Ovary (tissue), 10 donors: ENCODE results near the gene SLU7. TPM values are rescaled to one million over a fixed set of nuclear protein-coding genes. Genes with fewer than 3 reads are reported as not detected.
A peak's percentile ranks its signal among the peaks of the same experiment; 100 is the strongest.

Experiments
- DNase-seq, 5 donors: peaks; one replicate each; pipeline ENCODE4 v3.0.0-alpha.2; 2019 to 2020
- H3K27ac ChIP-seq, 2 donors: fragments of 200-600 bp; one replicate each; pipeline versions ENCODE4 v1.5.1 to v1.8.0; 2019 to 2022
- H3K27me3 ChIP-seq: fragments of 200-600 bp; one replicate; pipeline ENCODE4 v1.8.0; 2022
- H3K36me3 ChIP-seq: fragments of 200-600 bp; sonication (generic); one replicate; pipeline ENCODE4 v1.5.1; 2019
- H3K4me1 ChIP-seq: one replicate; pipeline ENCODE4 v1.8.1; 2013; ENCODE audit warnings: mild to moderate bottlenecking, moderate library complexity; ENCODE audit not compliant: insufficient read depth
- H3K4me3 ChIP-seq: fragments of 200-600 bp; sonication (generic); one replicate; pipeline ENCODE4 v1.5.1; 2017
- H3K9me3 ChIP-seq, 2 donors: fragments of 200-600 bp in 1 of 2; sonication (generic) in 1 of 2; one replicate each; pipeline versions ENCODE4 v1.5.1 to v1.8.1; 2013 to 2019; ENCODE audit warnings: mild to moderate bottlenecking in 1 of 2, moderate library complexity in 1 of 2
- CTCF ChIP-seq, 3 donors: fragments of 450-650 bp in 2 of 3; fragments of 200-600 bp in 1 of 3; IDR thresholded peaks; one replicate each; pipeline versions ENCODE4 v1.5.1 to v1.8.0; 2016 to 2022; ENCODE audit warnings: antibody characterized with exemption in 3 of 3, mild to moderate bottlenecking in 1 of 3
- EP300 ChIP-seq: sonication (generic); formaldehyde crosslinking; IDR thresholded peaks from one replicate; pipeline ENCODE4 v1.6.1; 2017; ENCODE audit warnings: antibody characterized with exemption
- POLR2A ChIP-seq: fragments of 450-650 bp; IDR thresholded peaks from one replicate; pipeline ENCODE4 v1.6.1; 2017; ENCODE audit warnings: antibody characterized with exemption, mild to moderate bottlenecking, moderate library complexity
- WGBS, 3 donors: extraction: QIAGEN DNeasy Blood & Tissue Kit in 1 of 3; methylation state at CpG; one replicate each; pipeline versions ENCODE4 v1.1.5 to v1.1.7; 2013 to 2017; 5-methylcytosine and 5-hydroxymethylcytosine counted together
- intact Hi-C, 4 donors: fragments of 100-400 bp; cut with DNase I; formaldehyde crosslinking; loops; one replicate each; pipeline versions ENCODE4 v1.11.0 to v1.15.1; 2022 to 2023
- long read RNA-seq, 3 donors: library from polyadenylated mRNA in 2 of 3; unstranded in 2 of 3; transcript quantifications; one replicate each; pipeline ENCODE4 v2.0.0 and lab custom pipeline, GENCODE V29; 2021 to 2026
- polyA plus RNA-seq, 2 donors: library from polyadenylated mRNA; stranded (reverse); fragments of 200-250 nt in 1 of 2; fragments of 350-450 nt in 1 of 2; fragmentation: Illumina TruSeq in 1 of 2; extraction: RNeasy Lipid Tissue Mini Kit (QIAGEN cat#74804) in 1 of 2; gene quantifications; one replicate each; pipeline ENCODE4 v1.2.3, GENCODE V29; 2013 to 2014
- total RNA-seq, 7 donors: library from RNA; depleted of rRNA in 2 of 7; stranded (reverse); fragments of >200 nt in 2 of 7; fragmentation: NEBNext Ultra II Directional in 3 of 7; extraction: Animal tissue kit (Norgen Biotek cat#: 25700) in 3 of 7; gene quantifications; one replicate each; pipeline versions ENCODE4 v1.1.0 to v1.2.4, GENCODE V29; 2016 to 2023
- donor health status: DM: no; HTN: no; CAD: no; lungs with moderate emphysema.
- donor health status: DM: no; HTN: no; CAD: no.
- donor health status: Bipolar disorder and iron deficiency.
- donor health status: DM: yes; HTN: yes; CAD: no.
- donor health status: DM: no; HTN: no; CAD: no.
- donor health status: DM: yes; HTN: yes; CAD: no.

Gene SLU7
- total RNA-seq (10 to 100 TPM; 25.8 to 53.7 (median 32.8) TPM), polyA plus RNA-seq (10 to 100 TPM; 26.9 to 30.9 TPM)
- long read RNA-seq, donor 1, partial matches to known transcripts: 77 of 88 reads
- long read RNA-seq, donor 1, other reads (novel, unspliced or antisense): 10 of 88 reads
- long read RNA-seq, donor 2, partial matches to known transcripts: 31 of 35 reads
- long read RNA-seq, donor 2, other reads (novel, unspliced or antisense): 0 of 35 reads
- long read RNA-seq, donor 3, transcript SLU7-201 (16 exons, 3,793 nt): major isoform, 12 of 25 reads
- long read RNA-seq, donor 3, partial matches to known transcripts: 11 of 25 reads
- long read RNA-seq, donor 3, other reads (novel, unspliced or antisense): 2 of 25 reads

GRCh38 chr5:160418561-160419457 lies at the start of gene SLU7:
SLU7 (minus strand) TSS chr5:160419081; CDS start chr5:160415294, 3,787 bp downstream.
- TF ChIP-seq CTCF (IDR thresholded peaks at IDR 0.05): no peak
- TF ChIP-seq EP300: peak; percentile 7
- peak; percentile 81 for TF ChIP-seq POLR2A
- WGBS, 3 donors: 0 to 1% (median 1%) methylated on average over 48 of the region's 48 CpGs
- Histone ChIP-seq H3K36me3 (no peaks in the 10 kb centered on the region), H3K27me3 (no peaks in the 10 kb centered on the region), H3K4me1 (peaks cover 11% of the 10 kb centered on the region), H3K27ac (peak within 1 kb of the TSS; percentile 23 to 76), H3K4me3 (peak within 1 kb of the TSS; percentile 96), H3K9me3 (no peaks in the 10 kb centered on the region)
- intact Hi-C loops: no loop called here
- DNase-seq: peak; percentile 93 to 96 (median 96)

GRCh38 chr5:160468363-160468975 lies 49.6 kb upstream of the SLU7 start:
- intact Hi-C loops: no loop called here
- TF ChIP-seq POLR2A (no peak), CTCF (IDR thresholded peaks at IDR 0.05) (no peak)
- H3K27me3 ChIP-seq: no peaks in the 10 kb centered on the region
- no peaks in the 10 kb centered on the region for H3K36me3 ChIP-seq
- no peak overlapping the region for H3K27ac ChIP-seq
- WGBS, 3 donors: 47 to 66% (median 52%) methylated on average over 3 of the region's 3 CpGs
- no peak overlapping the region for H3K4me3 ChIP-seq
- no peak for DNase-seq
- H3K9me3 ChIP-seq: no peaks in the 10 kb centered on the region
- H3K4me1 ChIP-seq: peaks cover 6% of the 10 kb centered on the region

- Histone ChIP-seq H3K4me3 (peak overlapping the region; percentile 22), H3K27ac (no peak overlapping the region), H3K4me1 (peaks cover 6% of the 10 kb centered on the region), H3K27me3 (no peaks in the 10 kb centered on the region), H3K36me3 (no peaks in the 10 kb centered on the region), H3K9me3 (no peaks in the 10 kb centered on the region)
- intact Hi-C loops: no loop called here
- TF ChIP-seq CTCF (IDR thresholded peaks at IDR 0.05) (no peak), EP300 (no peak), POLR2A (no peak)
- 48 to 52% (median 51%) methylated on average over 29 of the region's 29 CpGs for WGBS, 3 donors
- DNase-seq: peak in 4 of 5 donors; percentile 9 to 37 (median 24)
These were observed 48.9 kb upstream of the SLU7 start for GRCh38 chr5:160467555-160468362.
